Effector CD4-positive, alpha-beta T cell (primary cell): ENCODE data around the gene FAM107B.

Experiments
- DNase-seq: peaks from one replicate; pipeline ENCODE4 v3.0.0-alpha.2; 2020

FAM107B gene

GRCh38 chr10:14775656-14776055 lies 959 bp upstream of the FAM107B start:
- no peak for DNase-seq

DNA sequence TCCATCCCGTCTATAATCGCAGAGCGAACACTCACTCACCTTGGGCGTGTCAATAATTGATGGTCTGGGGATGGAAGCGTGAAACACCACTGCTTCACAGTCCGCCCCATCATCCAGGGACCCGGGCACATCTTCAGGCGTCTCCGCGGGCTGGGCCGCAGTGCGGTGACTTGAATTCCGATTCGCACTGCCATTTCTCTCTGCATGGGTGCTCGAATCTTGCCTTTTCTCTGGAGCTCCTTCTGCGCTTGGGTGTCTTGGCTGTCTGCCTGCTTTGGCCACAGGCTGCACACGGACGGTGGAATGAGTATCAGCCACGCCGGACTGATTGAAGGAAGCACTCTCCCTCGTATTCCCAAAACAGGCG lies 500 bp downstream of the FAM107B start:
- DNase-seq, result no peak

GRCh38 chr10:14773551-14774213 lies 1.0 kb downstream of the FAM107B start:
- no peak for DNase-seq

- no peak for DNase-seq
These were observed 2.3 kb downstream of the FAM107B start for GRCh38 chr10:14772399-14772798.

DNA sequence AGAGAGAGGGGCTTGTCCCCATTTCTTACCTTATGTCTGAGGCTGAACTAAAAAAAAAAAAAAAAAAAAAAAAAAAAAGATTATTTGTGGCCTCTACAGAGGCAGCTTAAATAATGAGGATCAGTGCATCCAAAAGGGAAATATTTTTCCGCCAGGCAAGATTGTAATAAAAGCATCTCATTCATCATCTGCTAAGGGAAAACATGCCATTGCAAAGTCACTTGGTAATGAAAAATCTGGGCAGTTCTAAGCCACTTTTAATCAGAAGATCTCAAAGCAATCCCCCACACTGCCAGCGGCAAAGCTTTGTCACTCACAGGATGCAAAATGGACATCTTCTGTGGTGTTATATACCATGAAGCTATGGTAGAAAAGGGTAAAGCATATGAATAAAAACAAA lies 3.8 kb downstream of the FAM107B start:
- DNase-seq, result no peak

- DNase-seq, result no peak
These were observed 13.3 kb downstream of the FAM107B start for GRCh38 chr10:14761372-14761771.

GRCh38 chr10:14758994-14759664 lies 15.6 kb downstream of the FAM107B start:
- DNase-seq, result no peak

- no peak for DNase-seq
These were observed 16.2 kb downstream of the FAM107B start for GRCh38 chr10:14758451-14758850.

DNA sequence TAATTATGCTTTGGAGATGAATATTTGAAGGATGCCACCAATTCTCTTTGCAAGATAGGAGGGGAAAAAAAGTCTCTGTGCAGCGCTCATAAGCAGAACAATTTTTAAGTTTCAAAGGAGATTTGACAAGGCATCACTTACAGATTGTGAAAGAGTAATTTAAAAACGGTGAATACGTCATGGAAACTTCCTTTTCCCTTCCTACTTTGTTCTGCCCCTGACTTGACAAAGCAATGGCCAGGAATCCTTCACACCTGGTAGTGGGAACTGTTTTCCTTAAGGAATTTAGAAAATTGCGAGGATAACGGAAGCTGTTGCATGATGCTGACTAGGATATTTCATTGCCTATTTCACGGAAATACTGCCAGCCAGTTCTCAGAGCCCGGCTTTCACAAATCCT lies 16.7 kb downstream of the FAM107B start:
- no peak for DNase-seq

GRCh38 chr10:14757394-14757793 lies 17.3 kb downstream of the FAM107B start:
- DNase-seq, result no peak

DNA sequence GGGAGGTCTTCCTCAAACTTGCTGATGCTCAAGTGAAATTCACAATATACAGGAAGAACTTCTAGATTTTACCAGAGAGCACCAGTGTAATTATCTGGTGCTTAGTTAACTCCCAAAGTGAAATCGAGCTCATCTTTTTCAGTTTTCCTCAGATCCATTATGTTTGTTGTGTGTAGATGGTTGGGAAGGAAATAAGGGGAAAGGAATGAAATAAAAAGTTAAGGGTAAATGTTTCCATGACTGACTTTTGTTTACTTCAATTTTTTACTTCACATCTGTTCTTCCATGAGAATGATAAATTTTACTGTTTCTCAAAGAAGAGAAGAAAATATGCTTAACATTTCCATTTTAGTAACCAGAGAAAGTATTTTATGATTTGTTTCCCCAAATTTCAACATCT lies 21.3 kb downstream of the FAM107B start:
- DNase-seq, result no peak

GRCh38 chr10:14751921-14752320 lies 22.8 kb downstream of the FAM107B start:
- no peak for DNase-seq

DNA sequence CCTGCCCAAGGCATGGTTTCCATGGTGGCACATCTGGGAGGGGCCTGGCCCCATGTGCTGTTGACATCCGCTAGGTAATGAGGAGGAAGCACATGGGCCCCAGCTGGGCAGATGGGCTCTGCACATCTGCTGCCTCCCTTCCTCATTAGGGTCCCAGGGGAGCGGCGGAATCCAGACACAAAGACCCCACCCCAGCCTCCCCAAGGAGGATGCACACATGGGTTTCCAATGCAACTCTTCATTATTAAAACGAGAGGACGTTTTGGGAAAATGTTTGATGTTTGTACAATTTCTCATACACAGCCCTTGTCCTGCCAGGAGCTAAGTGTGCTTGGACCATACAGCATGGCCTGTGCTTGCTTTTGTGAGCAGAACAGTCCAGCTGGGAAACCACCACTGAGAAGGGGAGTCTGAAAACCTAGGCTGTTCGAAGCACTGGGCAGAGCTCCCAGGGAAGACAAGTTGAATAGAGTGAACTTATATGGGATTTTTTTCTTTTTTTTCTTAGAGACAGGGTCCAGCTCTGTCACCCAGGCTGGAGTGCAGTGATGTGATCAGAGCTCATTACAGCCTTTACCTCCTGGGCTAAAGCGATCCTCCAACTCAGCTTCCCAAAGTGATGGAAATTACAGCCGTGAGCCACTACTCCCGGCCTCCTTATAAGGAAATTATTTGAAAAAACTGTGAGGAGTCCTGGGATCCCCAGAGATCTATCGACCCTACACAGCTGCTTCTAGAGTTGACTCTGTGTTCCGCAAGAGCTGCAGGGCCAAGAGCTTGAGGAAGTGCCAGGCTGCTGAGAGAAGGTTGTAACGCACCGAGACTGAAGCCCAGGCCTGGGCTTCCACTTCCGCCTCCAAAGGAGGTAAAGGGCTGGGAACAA lies 23.4 kb downstream of the FAM107B start:
- no peak for DNase-seq

GRCh38 chr10:14749070-14749809 lies 25.5 kb downstream of the FAM107B start:
- no peak for DNase-seq

DNA sequence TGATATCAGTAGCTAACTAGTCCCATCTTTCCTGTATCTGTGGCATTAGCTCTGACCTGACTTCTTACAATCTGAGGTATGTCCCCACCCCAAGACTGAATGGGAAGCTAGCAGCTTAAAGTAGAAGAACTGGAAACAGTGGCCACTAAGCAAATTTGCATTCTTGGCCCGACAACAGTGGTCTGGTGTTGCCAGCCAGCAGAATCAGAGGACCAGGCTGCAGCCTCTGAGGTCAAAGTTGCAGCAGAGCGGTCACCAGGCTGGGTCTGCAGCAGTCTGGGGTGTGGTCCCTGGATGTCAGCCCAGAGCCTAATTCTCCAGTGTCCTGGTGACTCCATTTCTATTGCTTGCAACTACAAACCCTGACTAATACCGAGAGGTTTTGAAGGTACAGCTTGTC lies 26.3 kb downstream of the FAM107B start:
- no peak for DNase-seq

GRCh38 chr10:14742815-14743214 lies 31.9 kb downstream of the FAM107B start:
- no peak for DNase-seq

DNA sequence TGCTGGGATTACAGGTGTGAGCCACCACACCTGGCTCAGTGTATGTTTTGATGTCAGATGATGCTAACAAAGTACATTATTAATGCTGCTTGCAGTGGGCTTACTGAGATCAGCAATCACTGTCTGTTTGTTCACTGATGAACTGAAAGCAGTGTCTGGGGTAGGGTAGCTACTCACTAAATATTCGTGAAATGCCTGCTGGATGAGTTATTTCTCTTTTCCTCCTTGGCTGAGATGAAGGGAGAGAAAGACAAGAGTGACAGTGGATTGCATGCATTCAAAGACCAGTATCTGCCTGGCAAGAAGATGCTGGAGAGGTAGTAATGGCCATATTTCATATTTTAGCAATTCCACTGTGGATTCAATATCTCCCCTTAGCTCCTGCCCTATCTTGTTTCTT lies 32.3 kb downstream of the FAM107B start:
- DNase-seq, result no peak

GRCh38 chr10:14740684-14741247 lies 33.9 kb downstream of the FAM107B start:
- DNase-seq, result no peak

DNA sequence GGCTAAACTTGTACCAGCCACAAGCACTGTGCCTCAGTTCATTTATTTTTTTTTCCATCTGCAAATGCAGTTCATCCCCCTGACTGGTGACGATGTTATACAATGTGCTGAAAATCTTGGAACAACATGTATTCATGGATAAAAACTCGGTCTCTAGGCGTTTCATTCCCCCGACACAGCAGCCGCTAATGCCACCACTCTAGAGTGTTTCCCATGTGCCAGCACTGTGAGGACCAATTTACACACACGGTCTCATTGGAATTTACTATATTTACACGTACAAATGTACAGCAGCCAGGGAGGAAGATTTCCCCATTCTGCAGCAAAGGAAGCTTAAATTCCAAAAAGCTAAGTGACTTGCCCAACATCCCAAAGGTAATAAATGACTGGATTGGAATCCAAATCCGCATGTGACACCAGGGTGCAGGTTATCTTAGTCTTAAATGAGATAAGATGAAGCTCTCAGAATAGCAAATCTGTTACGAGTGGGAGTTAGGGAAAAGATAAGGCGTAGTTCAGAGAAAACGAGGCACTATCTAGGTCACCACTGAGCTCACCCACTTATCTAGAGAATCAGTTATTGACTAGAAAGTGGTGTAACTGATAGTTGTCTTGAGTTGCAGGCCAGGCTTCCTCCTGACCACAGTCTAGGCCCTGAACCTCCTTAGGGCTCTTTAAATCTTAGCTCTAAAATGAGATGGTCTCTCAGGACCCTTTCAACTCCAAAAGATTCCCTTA lies 36.7 kb downstream of the FAM107B start:
- DNase-seq, result no peak

- DNase-seq, result no peak
These were observed 38.1 kb downstream of the FAM107B start for GRCh38 chr10:14736600-14737081.

DNA sequence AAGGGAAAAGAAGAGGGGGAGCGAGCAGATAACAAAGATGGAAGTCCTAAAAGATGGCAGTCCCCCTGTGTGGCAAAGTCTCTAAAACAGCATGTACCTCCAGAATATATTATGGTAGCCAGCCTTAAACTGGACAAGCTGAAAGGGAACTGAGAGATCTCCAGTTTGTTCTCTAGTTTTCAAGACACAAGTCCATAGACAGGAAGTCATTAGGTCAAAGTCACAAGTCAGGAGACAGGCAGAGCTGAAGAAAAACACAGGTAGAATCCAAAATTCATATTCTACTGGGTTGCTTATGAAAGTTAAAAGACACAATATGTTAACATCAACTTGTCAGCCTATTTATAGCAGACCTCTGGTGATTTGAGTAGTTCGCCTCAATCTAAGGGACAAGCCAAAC lies 38.7 kb downstream of the FAM107B start:
- DNase-seq, result no peak
